ENCODE results near the gene FUS. TPM values are rescaled to one million over a fixed set of nuclear protein-coding genes. Genes with fewer than 3 reads are reported as not detected.

FUS gene
- total and polyA plus RNA-seq, 2 of the 13 experiments (the other 11 are each of a cell fraction or from before 2014, with no cell fraction given): 68.1 to 168 TPM

- TF ChIP-seq PLSCR1 (CRISPR knock-in tag; IDR thresholded peaks at IDR 0.05; ENCODE audit: borderline replicate concordance): no peak
- no peak for TF ChIP-seq MNT (IDR thresholded peaks at IDR 0.05)
- TF ChIP-seq ZFY (CRISPR knock-in tag; IDR thresholded peaks at IDR 0.05): peak; percentile 34; the same call in 1 of the 2 replicates
- no peak for TF ChIP-seq ZNF160 (CRISPR knock-in tag; IDR thresholded peaks at IDR 0.05)
- TF ChIP-seq ZNF609 (CRISPR knock-in tag; IDR thresholded peaks at IDR 0.05; ENCODE audit: borderline replicate concordance): no peak
- TF ChIP-seq ZBTB4 (CRISPR knock-in tag; IDR thresholded peaks at IDR 0.05; ENCODE audit: borderline replicate concordance): no peak
- no peak for TF ChIP-seq SP1 (IDR thresholded peaks at IDR 0.05)
- peak; percentile 19; the same call in 1 of the 2 replicates for TF ChIP-seq SP1 (CRISPR knock-in tag; IDR thresholded peaks at IDR 0.05)
- no peak for TF ChIP-seq MZF1 (CRISPR knock-in tag; IDR thresholded peaks at IDR 0.05; ENCODE audit: borderline replicate concordance)
- TF ChIP-seq ERF (CRISPR knock-in tag; IDR thresholded peaks at IDR 0.05): no peak; the same call in 1 of the 2 replicates
- no peak for TF ChIP-seq RERE (CRISPR knock-in tag; IDR thresholded peaks at IDR 0.05; ENCODE audit: low read depth)
Observed at GRCh38 chr16:31141489-31142108, 38.3 kb upstream of the FUS start (continued).

Measured in HepG2 (cell line).